IMR-90 (cell line): ENCODE measurements around the gene SYT8. TPM values are rescaled to one million over a fixed set of nuclear protein-coding genes. Genes with fewer than 3 reads are reported as not detected.

Experiments used
- ATAC-seq: fragments of 200-7000 bp; cut with Tn5 transposase; 2 replicates; pipeline ENCODE4 v1.9.1; 2020; ENCODE audit warnings: low read depth, mild to moderate bottlenecking, moderate library complexity
- BruUV-seq: library from RNA; stranded (reverse); fragments of 400-500 nt; replicated peaks from 2 replicates; lab custom pipeline; 2021; lab: Mats Ljungman, UMichigan
- CTCF ChIA-PET: fragments of 300-600 bp; formaldehyde crosslinking; extraction: SDS; loops from one replicate; lab custom pipeline; 2021; ENCODE audit warnings: antibody characterized with exemption; lab: Yijun Ruan, JAX
- POLR2A ChIA-PET: fragments of 300-600 bp; sonication (Branson Sonifier 250); formaldehyde crosslinking; loops from one replicate; lab custom pipeline; 2022; ENCODE audit warnings: antibody characterized with exemption; ENCODE audit not compliant: unreplicated experiment; lab: Charles Lee
- DNase-seq: peaks from one replicate; pipeline ENCODE4 v3.0.0; 2013
- H2AFZ ChIP-seq: replicated peaks from 2 replicates; pipeline ENCODE3; 2013; ENCODE audit warnings: low read length, mild to moderate bottlenecking; ENCODE audit not compliant: poor library complexity
- H2AK5ac ChIP-seq: 2 replicates; pipeline ENCODE4 v1.6.1; 2013; ENCODE audit warnings: low read depth, low read length, inconsistent platforms
- H2AK9ac ChIP-seq: replicated peaks from 2 replicates; pipeline ENCODE3; 2013; ENCODE audit warnings: mild to moderate bottlenecking, low read depth, low read length, moderate library complexity; ENCODE audit not compliant: poor library complexity
- H2BK120ac ChIP-seq: 2 replicates; pipeline ENCODE4 v1.6.1; 2013; ENCODE audit warnings: low read depth, low read length, inconsistent platforms
- H2BK15ac ChIP-seq: 3 replicates; pipeline ENCODE4 v1.6.1; 2013; ENCODE audit warnings: low read depth, low read length, inconsistent platforms
- H2BK20ac ChIP-seq: 2 replicates; pipeline ENCODE4 v1.6.1; 2013; ENCODE audit warnings: low read depth, mild to moderate bottlenecking, inconsistent platforms, low read length, moderate library complexity
- H2BK5ac ChIP-seq: 2 replicates; pipeline ENCODE4 v1.6.1; 2013; ENCODE audit warnings: mild to moderate bottlenecking, low read depth, low read length, inconsistent platforms; ENCODE audit not compliant: poor library complexity, severe bottlenecking
- H3K14ac ChIP-seq: replicated peaks from 2 replicates; pipeline ENCODE4 v1.6.1; 2013; ENCODE audit warnings: low read depth, low read length, inconsistent platforms
- H3K18ac ChIP-seq: 2 replicates; pipeline ENCODE4 v1.6.1; 2013; ENCODE audit warnings: low read depth, low read length, control low read depth
- H3K23ac ChIP-seq: 2 replicates; pipeline ENCODE4 v1.6.1; 2013; ENCODE audit warnings: low read depth, low read length, inconsistent platforms
- H3K27ac ChIP-seq: 2 replicates; pipeline ENCODE4 v1.5.1; 2013; ENCODE audit warnings: mild to moderate bottlenecking, control low read depth, low read length; ENCODE audit not compliant: insufficient read depth
- H3K27me3 ChIP-seq: 2 replicates; pipeline ENCODE4 v1.6.1; 2013; ENCODE audit warnings: low read length; ENCODE audit not compliant: control insufficient read depth, insufficient read depth
- H3K36me3 ChIP-seq: 2 replicates; pipeline ENCODE4 v1.6.1; 2013; ENCODE audit warnings: low read length, mixed read lengths; ENCODE audit not compliant: control insufficient read depth, insufficient read depth
- H3K4ac ChIP-seq: 2 replicates; pipeline ENCODE4 v1.6.1; 2013; ENCODE audit warnings: low read depth, low read length, inconsistent platforms
- H3K4me1 ChIP-seq: 2 replicates; pipeline ENCODE4 v1.6.1; 2013; ENCODE audit warnings: low read length, mixed read lengths; ENCODE audit not compliant: control insufficient read depth, insufficient read depth
- H3K4me2 ChIP-seq: 2 replicates; pipeline ENCODE4 v1.6.1; 2013; ENCODE audit warnings: low read depth, mild to moderate bottlenecking, control low read depth, low read length, moderate library complexity
- H3K4me3 ChIP-seq: 2 replicates; pipeline ENCODE4 v1.5.1; 2013; ENCODE audit warnings: low read depth, mild to moderate bottlenecking, control low read depth, low read length, moderate library complexity; ENCODE audit not compliant: insufficient read depth
- H3K56ac ChIP-seq: 2 replicates; pipeline ENCODE4 v1.6.1; 2013; ENCODE audit warnings: low read length, inconsistent platforms; ENCODE audit not compliant: insufficient read depth; ENCODE audit errors: extremely low read depth
- H3K79me1 ChIP-seq, 2 experiments: 2 replicates each; pipeline ENCODE4 v1.6.1; 2013; ENCODE audit warnings: low read length in 2 of 2, inconsistent platforms in 1 of 2, low read depth in 1 of 2
- H3K9ac ChIP-seq: 2 replicates; pipeline ENCODE4 v1.6.1; 2013; ENCODE audit warnings: low read depth, low read length, control low read depth
- H3K9me1 ChIP-seq: 2 replicates; pipeline ENCODE4 v1.6.1; 2013; ENCODE audit warnings: low read length, inconsistent platforms; ENCODE audit not compliant: insufficient read depth
- H3K9me3 ChIP-seq: 2 replicates; pipeline ENCODE4 v1.6.1; 2013; ENCODE audit warnings: low read length; ENCODE audit not compliant: control insufficient read depth, insufficient read depth
- H4K20me1 ChIP-seq: 2 replicates; pipeline ENCODE4 v1.6.1; 2013; ENCODE audit warnings: low read length, inconsistent platforms; ENCODE audit not compliant: insufficient read depth
- H4K5ac ChIP-seq: 2 replicates; pipeline ENCODE4 v1.6.1; 2013; ENCODE audit warnings: mild to moderate bottlenecking, low read depth, low read length, control low read depth
- H4K8ac ChIP-seq, 2 experiments: 2 replicates each; pipeline ENCODE4 v1.6.1; 2013; ENCODE audit warnings: low read depth in 2 of 2, low read length in 2 of 2, control low read depth in 1 of 2, inconsistent platforms in 1 of 2
- H4K91ac ChIP-seq: 2 replicates; pipeline ENCODE4 v1.6.1; 2013; ENCODE audit warnings: low read depth, low read length, inconsistent platforms; ENCODE audit not compliant: insufficient read depth
- BHLHE40 ChIP-seq: fragments of 150-350 bp; IDR thresholded peaks from 2 replicates; pipeline ENCODE4 v1.6.1; 2016; ENCODE audit warnings: mild to moderate bottlenecking, low read depth, low read length
- CEBPB ChIP-seq: IDR thresholded peaks from 2 replicates; pipeline ENCODE4 v1.6.1; 2012; ENCODE audit warnings: low read depth, low read length, improper control_type of control experiment
- CHD1 ChIP-seq: IDR thresholded peaks from 2 replicates; pipeline ENCODE4 v1.6.1; 2012; ENCODE audit warnings: low read depth, low read length, improper control_type of control experiment
- FOS ChIP-seq: fragments of 150-350 bp; IDR thresholded peaks from 2 replicates; pipeline ENCODE4 v1.6.1; 2016; ENCODE audit warnings: low read depth, low read length
- MAFK ChIP-seq: IDR thresholded peaks from 2 replicates; pipeline ENCODE4 v1.6.1; 2012; ENCODE audit warnings: low read depth, low read length, improper control_type of control experiment
- MAZ ChIP-seq: IDR thresholded peaks from 2 replicates; pipeline ENCODE4 v1.6.1; 2012; ENCODE audit warnings: low read depth, mild to moderate bottlenecking, low read length, improper control_type of control experiment, moderate library complexity, borderline replicate concordance
- MXI1 ChIP-seq: IDR thresholded peaks from 2 replicates; pipeline ENCODE4 v1.6.1; 2012; ENCODE audit warnings: low read depth, mild to moderate bottlenecking, low read length, moderate library complexity, borderline replicate concordance
- NFE2L2 ChIP-seq: fragments of 150-350 bp; IDR thresholded peaks from 2 replicates; pipeline ENCODE4 v1.6.1; 2016; ENCODE audit warnings: low read depth, mild to moderate bottlenecking, low read length
- POLR2A ChIP-seq: IDR thresholded peaks from 2 replicates; pipeline ENCODE4 v1.6.1; 2012; ENCODE audit warnings: mild to moderate bottlenecking, low read depth, low read length
- RAD21 ChIP-seq: IDR thresholded peaks from 2 replicates; pipeline ENCODE4 v1.6.1; 2012; ENCODE audit warnings: low read length, improper control_type of control experiment
- RCOR1 ChIP-seq: IDR thresholded peaks from 2 replicates; pipeline ENCODE4 v1.6.1; 2012; ENCODE audit warnings: mild to moderate bottlenecking, low read length, improper control_type of control experiment; ENCODE audit not compliant: insufficient replicate concordance
- RFX5 ChIP-seq: IDR thresholded peaks from 2 replicates; pipeline ENCODE4 v1.8.0; 2012; ENCODE audit warnings: low read depth, mild to moderate bottlenecking, low read length, moderate library complexity
- SMC3 ChIP-seq: fragments of 150-350 bp; IDR thresholded peaks from 2 replicates; pipeline ENCODE4 v1.6.1; 2016; ENCODE audit warnings: low read depth, mild to moderate bottlenecking, antibody characterized with exemption, low read length, moderate library complexity
- WGBS, 2 experiments: methylation state at CpG; one replicate each; pipeline versions ENCODE4 v1.1.5 to v1.1.7; 2013; ENCODE audit warnings: missing lambda C conversion rate in 2 of 2; ENCODE audit not compliant: insufficient read length in 1 of 2; ENCODE audit errors: extremely low coverage in 2 of 2; 5-methylcytosine and 5-hydroxymethylcytosine counted together
- dilution Hi-C: fragments of 300-500 bp; cut with HindIII; formaldehyde crosslinking; loops from one replicate; pipeline ENCODE4 v1.14.3; 2018; ENCODE audit warnings: low sequenced_read_pairs; ENCODE audit not compliant: unreplicated experiment
- in situ Hi-C: fragments of 300-500 bp; cut with MboI; formaldehyde crosslinking; loops from 3 replicates; pipeline ENCODE4 v1.14.3; 2019; ENCODE audit warnings: low sequenced_read_pairs, inconsistent platforms, mixed read lengths
- intact Hi-C: fragments of 100-400 bp; cut with micrococcal nuclease; formaldehyde crosslinking; loops from 2 replicates; pipeline ENCODE4 v1.10.0; 2022
- polyA plus RNA-seq, 3 experiments: library from polyadenylated mRNA; depleted of rRNA; stranded (reverse); fragments of >200 nt; gene quantifications; 2 replicates each; pipeline ENCODE4 v1.2.3, GENCODE V29; 2012; ENCODE audit warnings: low replicate concordance in 1 of 3
- total RNA-seq: library from RNA; depleted of rRNA; stranded (reverse); fragments of >200 nt; gene quantifications from 2 replicates; pipeline ENCODE4 v1.2.3, GENCODE V29; 2012
- TF ChIP-seq, protein P1 (sequence below): fragments of 150-350 bp; IDR thresholded peaks from 2 replicates; pipeline ENCODE4 v1.6.1; 2016; ENCODE audit warnings: low read depth, mild to moderate bottlenecking, low read length, moderate library complexity, borderline replicate concordance
- TF ChIP-seq, protein P2 (sequence below): conservative IDR thresholded peaks from 2 replicates; pipeline ENCODE4 v1.5.1; 2012; ENCODE audit warnings: mild to moderate bottlenecking, low read depth, low read length, improper control_type of control experiment
- TF ChIP-seq, protein P3 (sequence below): fragments of 150-350 bp; IDR thresholded peaks from 2 replicates; pipeline ENCODE4 v1.6.1; 2017; ENCODE audit warnings: mild to moderate bottlenecking, antibody characterized with exemption, low read length, low read depth

The SYT8 gene
- total and polyA plus RNA-seq, 2 of the 4 experiments (the other 2 are of a cell fraction) = not detected

DNA sequence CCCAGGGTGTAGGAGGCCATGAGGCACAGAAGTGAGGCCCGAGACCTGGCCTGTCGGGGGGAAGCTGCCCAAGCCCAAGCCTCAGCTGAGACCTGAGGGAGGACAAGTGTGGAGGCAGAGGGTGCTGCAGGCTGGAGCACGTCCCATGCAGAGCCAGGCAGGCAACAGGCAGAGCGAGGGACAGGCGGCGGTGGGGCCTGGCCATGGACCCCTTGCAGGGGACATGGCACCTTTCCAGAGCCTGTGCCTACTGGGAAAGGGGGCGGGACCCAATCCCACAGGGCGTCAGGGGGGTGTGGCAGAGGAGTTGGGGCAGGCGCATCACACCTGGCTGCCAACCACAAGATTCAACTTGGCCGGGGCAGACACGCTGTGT, 8.3 kb downstream of the SYT8 start:
- no peak overlapping the region for H3K27ac ChIP-seq
- ATAC-seq (no peak), DNase-seq (no peak)
- H2AK9ac ChIP-seq = no peak overlapping the region
- CTCF ChIA-PET = interaction anchor here (0.6 kb wide), 1 partner anchor 34 kb away, joined by 3 read pairs; no protein-coding TSS in a partner anchor
- WGBS, 2 experiments = 71% methylated on average over 5 of the region's 11 CpGs; no CpG with 5 or more reads in 1 of the 2 experiments
- H2BK15ac ChIP-seq = no peak overlapping the region
- no TSS peak for BruUV-seq
- no peaks in the 10 kb centered on the region for H3K9me1 ChIP-seq
- H3K4ac ChIP-seq = no peak overlapping the region
- no peak overlapping the region for H2AFZ ChIP-seq
- H3K79me1 ChIP-seq = no peaks in the 10 kb centered on the region
- H4K91ac ChIP-seq = no peak overlapping the region
- H2BK5ac ChIP-seq = no peak overlapping the region
- H2BK120ac ChIP-seq = no peak overlapping the region
- H3K9me3 ChIP-seq = no peaks in the 10 kb centered on the region
- no peak overlapping the region for H3K4me2 ChIP-seq
- dilution Hi-C loops (no loop called here), intact Hi-C loops (no loop called here), in situ Hi-C loops (no loop called here)
- H2BK20ac ChIP-seq = no peak overlapping the region
- H3K18ac ChIP-seq = no peak overlapping the region
- no peaks in the 10 kb centered on the region for H3K4me1 ChIP-seq
- no peaks in the 10 kb centered on the region for H3K36me3 ChIP-seq
- no peaks in the 10 kb centered on the region for H4K20me1 ChIP-seq
- no peak overlapping the region for H3K56ac ChIP-seq
- H3K4me3 ChIP-seq = no peak overlapping the region
- H3K27me3 ChIP-seq = peaks cover 39% of the 10 kb centered on the region
- POLR2A ChIA-PET = no interaction called here
- no peak overlapping the region for H3K23ac ChIP-seq
- no peak overlapping the region for H3K9ac ChIP-seq
- no peak overlapping the region for H2AK5ac ChIP-seq
- no peak overlapping the region for H3K14ac ChIP-seq
- no peak for TF ChIP-seq RAD21
- TF ChIP-seq BHLHE40 = no peak
- TF ChIP-seq, protein P1, sequence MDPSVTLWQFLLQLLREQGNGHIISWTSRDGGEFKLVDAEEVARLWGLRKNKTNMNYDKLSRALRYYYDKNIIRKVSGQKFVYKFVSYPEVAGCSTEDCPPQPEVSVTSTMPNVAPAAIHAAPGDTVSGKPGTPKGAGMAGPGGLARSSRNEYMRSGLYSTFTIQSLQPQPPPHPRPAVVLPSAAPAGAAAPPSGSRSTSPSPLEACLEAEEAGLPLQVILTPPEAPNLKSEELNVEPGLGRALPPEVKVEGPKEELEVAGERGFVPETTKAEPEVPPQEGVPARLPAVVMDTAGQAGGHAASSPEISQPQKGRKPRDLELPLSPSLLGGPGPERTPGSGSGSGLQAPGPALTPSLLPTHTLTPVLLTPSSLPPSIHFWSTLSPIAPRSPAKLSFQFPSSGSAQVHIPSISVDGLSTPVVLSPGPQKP = no peak
- no peak for TF ChIP-seq SMC3
- TF ChIP-seq RFX5 = no peak
- TF ChIP-seq CEBPB = no peak
- no peak for TF ChIP-seq NFE2L2
- TF ChIP-seq MAZ = no peak
- no peak for TF ChIP-seq MAFK
- TF ChIP-seq, protein P2, sequence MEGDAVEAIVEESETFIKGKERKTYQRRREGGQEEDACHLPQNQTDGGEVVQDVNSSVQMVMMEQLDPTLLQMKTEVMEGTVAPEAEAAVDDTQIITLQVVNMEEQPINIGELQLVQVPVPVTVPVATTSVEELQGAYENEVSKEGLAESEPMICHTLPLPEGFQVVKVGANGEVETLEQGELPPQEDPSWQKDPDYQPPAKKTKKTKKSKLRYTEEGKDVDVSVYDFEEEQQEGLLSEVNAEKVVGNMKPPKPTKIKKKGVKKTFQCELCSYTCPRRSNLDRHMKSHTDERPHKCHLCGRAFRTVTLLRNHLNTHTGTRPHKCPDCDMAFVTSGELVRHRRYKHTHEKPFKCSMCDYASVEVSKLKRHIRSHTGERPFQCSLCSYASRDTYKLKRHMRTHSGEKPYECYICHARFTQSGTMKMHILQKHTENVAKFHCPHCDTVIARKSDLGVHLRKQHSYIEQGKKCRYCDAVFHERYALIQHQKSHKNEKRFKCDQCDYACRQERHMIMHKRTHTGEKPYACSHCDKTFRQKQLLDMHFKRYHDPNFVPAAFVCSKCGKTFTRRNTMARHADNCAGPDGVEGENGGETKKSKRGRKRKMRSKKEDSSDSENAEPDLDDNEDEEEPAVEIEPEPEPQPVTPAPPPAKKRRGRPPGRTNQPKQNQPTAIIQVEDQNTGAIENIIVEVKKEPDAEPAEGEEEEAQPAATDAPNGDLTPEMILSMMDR = no peak
- no peak for TF ChIP-seq FOS
- TF ChIP-seq MXI1 = no peak
- TF ChIP-seq POLR2A = no peak
- TF ChIP-seq, protein P3, sequence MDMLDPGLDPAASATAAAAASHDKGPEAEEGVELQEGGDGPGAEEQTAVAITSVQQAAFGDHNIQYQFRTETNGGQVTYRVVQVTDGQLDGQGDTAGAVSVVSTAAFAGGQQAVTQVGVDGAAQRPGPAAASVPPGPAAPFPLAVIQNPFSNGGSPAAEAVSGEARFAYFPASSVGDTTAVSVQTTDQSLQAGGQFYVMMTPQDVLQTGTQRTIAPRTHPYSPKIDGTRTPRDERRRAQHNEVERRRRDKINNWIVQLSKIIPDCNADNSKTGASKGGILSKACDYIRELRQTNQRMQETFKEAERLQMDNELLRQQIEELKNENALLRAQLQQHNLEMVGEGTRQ = no peak
- TF ChIP-seq RCOR1 = no peak
- no peak for TF ChIP-seq CHD1
- no peak overlapping the region for H4K8ac ChIP-seq
- H4K5ac ChIP-seq = no peak overlapping the region
